ENCODE results near the gene MFSD8.
A peak's percentile ranks its signal among the peaks of the same experiment; 100 is the strongest.

The MFSD8 gene

DNA sequence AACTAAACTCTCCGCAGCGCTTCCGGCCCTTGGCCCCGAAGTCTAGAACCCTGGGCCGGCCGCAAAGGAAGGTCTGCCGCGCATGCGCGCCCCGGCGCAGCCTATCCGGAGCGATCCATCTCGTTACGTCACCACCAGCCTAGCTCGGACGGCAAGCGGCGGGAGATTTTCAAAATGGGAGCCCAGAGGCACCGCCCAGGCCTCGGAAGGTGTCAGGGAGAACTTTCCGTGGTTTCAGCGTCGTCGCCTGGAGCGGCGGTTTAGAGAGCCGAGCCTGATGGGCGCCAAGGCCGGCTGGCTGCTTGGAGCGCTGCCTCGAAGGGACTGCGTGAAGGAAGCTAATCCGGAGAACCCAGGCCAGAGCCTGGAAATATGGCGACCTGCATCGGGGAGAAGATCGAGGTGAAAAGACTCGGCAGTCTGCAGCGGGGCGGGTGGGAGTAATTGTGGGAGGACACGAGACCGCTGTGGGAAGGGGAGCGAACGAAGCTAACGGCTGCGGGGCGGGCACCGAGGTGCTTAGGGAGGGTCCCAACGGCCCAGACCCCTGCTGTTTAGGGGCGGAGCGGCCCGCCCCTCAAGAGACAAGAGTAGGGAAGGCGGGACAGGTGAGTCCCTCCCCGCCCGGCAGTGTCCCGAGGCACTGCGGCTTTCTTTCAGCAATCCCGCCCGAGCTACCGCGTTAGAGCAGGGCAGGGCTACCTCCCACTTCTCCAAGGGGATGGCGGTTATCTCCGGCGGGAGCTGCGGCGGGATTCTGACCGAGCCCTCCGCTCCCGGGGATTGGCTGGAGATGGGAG, 84.0 kb downstream of the MFSD8 start, which contains the start of gene PLK4 (continued):
- TF ChIP-seq ZNF239 (tag by site-specific recombination; IDR thresholded peaks at IDR 0.05): 0 out of 2 replicates have a peak, but pooled peaks have one; percentile 62
- TF ChIP-seq ZNF214 (tag by site-specific recombination; IDR thresholded peaks at IDR 0.05; ENCODE audit: borderline replicate concordance): no peak
- no peak for TF ChIP-seq PRDM1 (tag by site-specific recombination; IDR thresholded peaks at IDR 0.05)
- TF ChIP-seq, protein P1, sequence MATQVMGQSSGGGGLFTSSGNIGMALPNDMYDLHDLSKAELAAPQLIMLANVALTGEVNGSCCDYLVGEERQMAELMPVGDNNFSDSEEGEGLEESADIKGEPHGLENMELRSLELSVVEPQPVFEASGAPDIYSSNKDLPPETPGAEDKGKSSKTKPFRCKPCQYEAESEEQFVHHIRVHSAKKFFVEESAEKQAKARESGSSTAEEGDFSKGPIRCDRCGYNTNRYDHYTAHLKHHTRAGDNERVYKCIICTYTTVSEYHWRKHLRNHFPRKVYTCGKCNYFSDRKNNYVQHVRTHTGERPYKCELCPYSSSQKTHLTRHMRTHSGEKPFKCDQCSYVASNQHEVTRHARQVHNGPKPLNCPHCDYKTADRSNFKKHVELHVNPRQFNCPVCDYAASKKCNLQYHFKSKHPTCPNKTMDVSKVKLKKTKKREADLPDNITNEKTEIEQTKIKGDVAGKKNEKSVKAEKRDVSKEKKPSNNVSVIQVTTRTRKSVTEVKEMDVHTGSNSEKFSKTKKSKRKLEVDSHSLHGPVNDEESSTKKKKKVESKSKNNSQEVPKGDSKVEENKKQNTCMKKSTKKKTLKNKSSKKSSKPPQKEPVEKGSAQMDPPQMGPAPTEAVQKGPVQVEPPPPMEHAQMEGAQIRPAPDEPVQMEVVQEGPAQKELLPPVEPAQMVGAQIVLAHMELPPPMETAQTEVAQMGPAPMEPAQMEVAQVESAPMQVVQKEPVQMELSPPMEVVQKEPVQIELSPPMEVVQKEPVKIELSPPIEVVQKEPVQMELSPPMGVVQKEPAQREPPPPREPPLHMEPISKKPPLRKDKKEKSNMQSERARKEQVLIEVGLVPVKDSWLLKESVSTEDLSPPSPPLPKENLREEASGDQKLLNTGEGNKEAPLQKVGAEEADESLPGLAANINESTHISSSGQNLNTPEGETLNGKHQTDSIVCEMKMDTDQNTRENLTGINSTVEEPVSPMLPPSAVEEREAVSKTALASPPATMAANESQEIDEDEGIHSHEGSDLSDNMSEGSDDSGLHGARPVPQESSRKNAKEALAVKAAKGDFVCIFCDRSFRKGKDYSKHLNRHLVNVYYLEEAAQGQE (tag by site-specific recombination; IDR thresholded peaks at IDR 0.05): peak; percentile 15
- TF ChIP-seq ZIC2 (tag by site-specific recombination; IDR thresholded peaks at IDR 0.05): peak; percentile 26; the same call in 1 of the 2 replicates
- TF ChIP-seq, protein P2, sequence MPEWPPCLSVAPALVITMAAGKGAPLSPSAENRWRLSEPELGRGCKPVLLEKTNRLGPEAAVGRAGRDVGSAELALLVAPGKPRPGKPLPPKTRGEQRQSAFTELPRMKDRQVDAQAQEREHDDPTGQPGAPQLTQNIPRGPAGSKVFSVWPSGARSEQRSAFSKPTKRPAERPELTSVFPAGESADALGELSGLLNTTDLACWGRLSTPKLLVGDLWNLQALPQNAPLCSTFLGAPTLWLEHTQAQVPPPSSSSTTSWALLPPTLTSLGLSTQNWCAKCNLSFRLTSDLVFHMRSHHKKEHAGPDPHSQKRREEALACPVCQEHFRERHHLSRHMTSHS (tag by site-specific recombination; IDR thresholded peaks at IDR 0.05): no peak
- peak; percentile 58; the same call in 1 of the 2 replicates for TF ChIP-seq ZNF394 (tag by site-specific recombination; IDR thresholded peaks at IDR 0.05; ENCODE audit: borderline replicate concordance)
- TF ChIP-seq, protein P3, sequence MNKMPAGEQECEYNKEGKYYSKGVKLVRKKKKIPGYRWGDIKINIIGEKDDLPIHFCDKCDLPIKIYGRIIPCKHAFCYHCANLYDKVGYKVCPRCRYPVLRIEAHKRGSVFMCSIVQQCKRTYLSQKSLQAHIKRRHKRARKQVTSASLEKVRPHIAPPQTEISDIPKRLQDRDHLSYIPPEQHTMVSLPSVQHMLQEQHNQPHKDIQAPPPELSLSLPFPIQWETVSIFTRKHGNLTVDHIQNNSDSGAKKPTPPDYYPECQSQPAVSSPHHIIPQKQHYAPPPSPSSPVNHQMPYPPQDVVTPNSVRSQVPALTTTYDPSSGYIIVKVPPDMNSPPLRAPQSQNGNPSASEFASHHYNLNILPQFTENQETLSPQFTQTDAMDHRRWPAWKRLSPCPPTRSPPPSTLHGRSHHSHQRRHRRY (tag by site-specific recombination; IDR thresholded peaks at IDR 0.05): no peak
- TF ChIP-seq, protein P4, sequence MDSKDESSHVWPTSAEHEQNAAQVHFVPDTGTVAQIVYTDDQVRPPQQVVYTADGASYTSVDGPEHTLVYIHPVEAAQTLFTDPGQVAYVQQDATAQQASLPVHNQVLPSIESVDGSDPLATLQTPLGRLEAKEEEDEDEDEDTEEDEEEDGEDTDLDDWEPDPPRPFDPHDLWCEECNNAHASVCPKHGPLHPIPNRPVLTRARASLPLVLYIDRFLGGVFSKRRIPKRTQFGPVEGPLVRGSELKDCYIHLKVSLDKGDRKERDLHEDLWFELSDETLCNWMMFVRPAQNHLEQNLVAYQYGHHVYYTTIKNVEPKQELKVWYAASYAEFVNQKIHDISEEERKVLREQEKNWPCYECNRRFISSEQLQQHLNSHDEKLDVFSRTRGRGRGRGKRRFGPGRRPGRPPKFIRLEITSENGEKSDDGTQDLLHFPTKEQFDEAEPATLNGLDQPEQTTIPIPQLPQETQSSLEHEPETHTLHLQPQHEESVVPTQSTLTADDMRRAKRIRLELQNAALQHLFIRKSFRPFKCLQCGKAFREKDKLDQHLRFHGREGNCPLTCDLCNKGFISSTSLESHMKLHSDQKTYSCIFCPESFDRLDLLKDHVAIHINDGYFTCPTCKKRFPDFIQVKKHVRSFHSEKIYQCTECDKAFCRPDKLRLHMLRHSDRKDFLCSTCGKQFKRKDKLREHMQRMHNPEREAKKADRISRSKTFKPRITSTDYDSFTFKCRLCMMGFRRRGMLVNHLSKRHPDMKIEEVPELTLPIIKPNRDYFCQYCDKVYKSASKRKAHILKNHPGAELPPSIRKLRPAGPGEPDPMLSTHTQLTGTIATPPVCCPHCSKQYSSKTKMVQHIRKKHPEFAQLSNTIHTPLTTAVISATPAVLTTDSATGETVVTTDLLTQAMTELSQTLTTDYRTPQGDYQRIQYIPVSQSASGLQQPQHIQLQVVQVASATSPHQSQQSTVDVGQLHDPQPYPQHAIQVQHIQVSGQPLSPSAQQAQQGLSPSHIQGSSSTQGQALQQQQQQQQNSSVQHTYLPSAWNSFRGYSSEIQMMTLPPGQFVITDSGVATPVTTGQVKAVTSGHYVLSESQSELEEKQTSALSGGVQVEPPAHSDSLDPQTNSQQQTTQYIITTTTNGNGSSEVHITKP (tag by site-specific recombination; IDR thresholded peaks at IDR 0.05): peak; percentile 62; the same call in 1 of the 2 replicates
- peak; percentile 17; the same call in 1 of the 2 replicates for TF ChIP-seq ZNF843 (tag by site-specific recombination; IDR thresholded peaks at IDR 0.05)
- TF ChIP-seq ZNF302 (tag by site-specific recombination; IDR thresholded peaks at IDR 0.05; ENCODE audit: low read depth): no peak
- peak; percentile 70 for TF ChIP-seq ZBTB21 (tag by site-specific recombination; IDR thresholded peaks at IDR 0.05)
- TF ChIP-seq, protein P5, sequence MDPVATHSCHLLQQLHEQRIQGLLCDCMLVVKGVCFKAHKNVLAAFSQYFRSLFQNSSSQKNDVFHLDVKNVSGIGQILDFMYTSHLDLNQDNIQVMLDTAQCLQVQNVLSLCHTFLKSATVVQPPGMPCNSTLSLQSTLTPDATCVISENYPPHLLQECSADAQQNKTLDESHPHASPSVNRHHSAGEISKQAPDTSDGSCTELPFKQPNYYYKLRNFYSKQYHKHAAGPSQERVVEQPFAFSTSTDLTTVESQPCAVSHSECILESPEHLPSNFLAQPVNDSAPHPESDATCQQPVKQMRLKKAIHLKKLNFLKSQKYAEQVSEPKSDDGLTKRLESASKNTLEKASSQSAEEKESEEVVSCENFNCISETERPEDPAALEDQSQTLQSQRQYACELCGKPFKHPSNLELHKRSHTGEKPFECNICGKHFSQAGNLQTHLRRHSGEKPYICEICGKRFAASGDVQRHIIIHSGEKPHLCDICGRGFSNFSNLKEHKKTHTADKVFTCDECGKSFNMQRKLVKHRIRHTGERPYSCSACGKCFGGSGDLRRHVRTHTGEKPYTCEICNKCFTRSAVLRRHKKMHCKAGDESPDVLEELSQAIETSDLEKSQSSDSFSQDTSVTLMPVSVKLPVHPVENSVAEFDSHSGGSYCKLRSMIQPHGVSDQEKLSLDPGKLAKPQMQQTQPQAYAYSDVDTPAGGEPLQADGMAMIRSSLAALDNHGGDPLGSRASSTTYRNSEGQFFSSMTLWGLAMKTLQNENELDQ (tag by site-specific recombination; IDR thresholded peaks at IDR 0.05; ENCODE audit: low read depth): no peak
- TF ChIP-seq ZNF140 (tag by site-specific recombination; IDR thresholded peaks at IDR 0.05): no peak
- TF ChIP-seq GLI4 (tag by site-specific recombination; IDR thresholded peaks at IDR 0.05): 0 out of 2 replicates have a peak, but pooled peaks have one; percentile 30
- no peak for TF ChIP-seq ZNF350 (tag by site-specific recombination; IDR thresholded peaks at IDR 0.05)
- TF ChIP-seq ZXDB (tag by site-specific recombination; IDR thresholded peaks at IDR 0.05): peak; percentile 93
- TF ChIP-seq, protein P6, sequence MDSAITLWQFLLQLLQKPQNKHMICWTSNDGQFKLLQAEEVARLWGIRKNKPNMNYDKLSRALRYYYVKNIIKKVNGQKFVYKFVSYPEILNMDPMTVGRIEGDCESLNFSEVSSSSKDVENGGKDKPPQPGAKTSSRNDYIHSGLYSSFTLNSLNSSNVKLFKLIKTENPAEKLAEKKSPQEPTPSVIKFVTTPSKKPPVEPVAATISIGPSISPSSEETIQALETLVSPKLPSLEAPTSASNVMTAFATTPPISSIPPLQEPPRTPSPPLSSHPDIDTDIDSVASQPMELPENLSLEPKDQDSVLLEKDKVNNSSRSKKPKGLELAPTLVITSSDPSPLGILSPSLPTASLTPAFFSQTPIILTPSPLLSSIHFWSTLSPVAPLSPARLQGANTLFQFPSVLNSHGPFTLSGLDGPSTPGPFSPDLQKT (IDR thresholded peaks at IDR 0.05; ENCODE audit: borderline replicate concordance, low read depth, low read length): no peak
- TF ChIP-seq, protein P7, sequence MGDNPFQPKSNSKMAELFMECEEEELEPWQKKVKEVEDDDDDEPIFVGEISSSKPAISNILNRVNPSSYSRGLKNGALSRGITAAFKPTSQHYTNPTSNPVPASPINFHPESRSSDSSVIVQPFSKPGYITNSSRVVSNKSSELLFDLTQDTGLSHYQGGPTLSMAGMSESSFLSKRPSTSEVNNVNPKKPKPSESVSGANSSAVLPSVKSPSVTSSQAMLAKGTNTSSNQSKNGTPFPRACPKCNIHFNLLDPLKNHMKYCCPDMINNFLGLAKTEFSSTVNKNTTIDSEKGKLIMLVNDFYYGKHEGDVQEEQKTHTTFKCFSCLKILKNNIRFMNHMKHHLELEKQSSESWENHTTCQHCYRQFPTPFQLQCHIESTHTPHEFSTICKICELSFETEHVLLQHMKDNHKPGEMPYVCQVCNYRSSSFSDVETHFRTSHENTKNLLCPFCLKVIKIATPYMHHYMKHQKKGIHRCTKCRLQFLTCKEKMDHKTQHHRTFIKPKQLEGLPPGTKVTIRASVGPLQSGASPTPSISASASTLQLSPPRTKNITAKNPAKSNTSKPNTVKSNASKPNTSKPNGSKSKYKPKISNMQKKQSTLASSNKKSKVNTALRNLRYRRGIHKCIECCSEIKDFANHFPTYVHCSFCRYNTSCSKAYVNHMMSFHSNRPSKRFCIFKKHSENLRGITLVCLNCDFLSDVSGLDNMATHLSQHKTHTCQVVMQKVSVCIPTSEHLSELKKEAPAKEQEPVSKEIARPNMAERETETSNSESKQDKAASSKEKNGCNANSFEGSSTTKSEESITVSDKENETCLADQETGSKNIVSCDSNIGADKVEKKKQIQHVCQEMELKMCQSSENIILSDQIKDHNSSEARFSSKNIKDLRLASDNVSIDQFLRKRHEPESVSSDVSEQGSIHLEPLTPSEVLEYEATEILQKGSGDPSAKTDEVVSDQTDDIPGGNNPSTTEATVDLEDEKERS (tag by site-specific recombination; IDR thresholded peaks at IDR 0.05): no peak
- TF ChIP-seq ZNF514 (tag by site-specific recombination; IDR thresholded peaks at IDR 0.05): no peak
- no peak for TF ChIP-seq ZNF792 (tag by site-specific recombination; IDR thresholded peaks at IDR 0.05)
- peak; percentile 81 for TF ChIP-seq ZNF324 (tag by site-specific recombination; IDR thresholded peaks at IDR 0.05)

All from HEK293 (cell line).